HG03432 (cell line): ENCODE data around the gene IL16.

Source experiments
- ATAC-seq: cut with Tn5 transposase; IDR thresholded peaks from one replicate; pipeline ENCODE4 v1.9.1; 2021; ENCODE audit warnings: mild to moderate bottlenecking, moderate library complexity; ENCODE audit not compliant: unreplicated experiment

Gene IL16

DNA sequence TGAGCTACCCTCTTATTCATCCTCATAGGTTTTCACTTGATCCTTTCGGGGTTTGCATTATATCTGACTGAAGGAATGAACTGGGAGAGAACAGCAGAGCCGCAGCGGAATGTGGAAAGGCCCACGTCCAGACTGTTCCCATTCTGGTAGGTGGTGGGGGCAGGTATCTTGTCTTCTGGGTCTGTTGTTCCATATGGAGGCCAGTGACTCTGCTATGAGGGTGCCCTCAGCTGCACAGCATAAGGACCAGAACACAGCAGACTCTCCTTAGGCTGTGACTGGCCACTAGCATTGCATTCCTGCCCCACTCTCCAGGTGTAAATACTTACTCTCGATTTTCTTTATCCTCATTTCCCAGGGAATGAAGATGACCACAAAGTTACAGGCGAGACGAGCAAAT is 165.2 kb downstream of the IL16 start:
- ATAC-seq, result no peak

DNA sequence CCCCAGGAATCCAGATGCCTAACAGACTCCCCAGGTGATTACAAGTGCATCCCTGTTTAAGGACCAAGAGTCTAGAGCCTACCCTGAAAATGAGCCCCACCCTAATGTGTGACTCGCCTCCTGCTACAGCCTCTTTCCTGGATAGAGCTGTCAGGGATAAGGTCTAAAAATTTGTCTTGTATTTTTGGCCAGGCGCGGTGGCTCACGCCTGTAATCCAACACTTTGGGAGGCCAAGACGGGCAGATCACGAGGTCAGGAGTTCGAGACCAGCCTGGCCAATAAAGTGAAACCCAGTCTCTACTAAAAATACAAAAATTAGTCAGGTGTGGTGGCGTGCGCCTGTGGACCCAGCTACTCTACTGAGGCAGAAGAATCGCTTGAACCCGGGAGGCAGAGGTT is 166.1 kb downstream of the IL16 start:
- no peak for ATAC-seq

DNA sequence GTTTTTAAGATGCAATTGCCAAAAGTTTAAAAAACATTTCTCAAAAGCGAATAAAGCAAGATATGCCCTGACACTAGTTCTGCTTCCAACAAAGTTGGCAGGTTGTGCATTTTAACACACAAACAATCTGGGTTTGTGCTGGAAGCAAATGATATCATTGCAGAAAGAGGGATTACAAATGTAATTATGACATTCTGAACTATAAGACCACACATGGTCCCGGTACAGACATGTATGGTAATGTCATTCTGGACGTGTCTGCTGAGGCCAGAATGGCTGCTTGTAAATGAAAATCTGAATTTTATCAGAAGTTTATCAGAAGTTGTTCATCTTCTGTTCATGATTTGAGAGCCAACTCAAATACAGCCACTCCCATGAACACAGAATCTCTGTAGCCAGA is 166.6 kb downstream of the IL16 start:
- no peak for ATAC-seq
